Ascending aorta (tissue), 2 donors: ENCODE measurements around the gene KY. TPM values are rescaled to one million over a fixed set of nuclear protein-coding genes. Genes with fewer than 3 reads are reported as not detected.
A peak's percentile ranks its signal among the peaks of the same experiment; 100 is the strongest.

ENCODE experiments used
- DNase-seq, 2 donors: peaks; one replicate each; pipeline ENCODE4 v3.0.0-alpha.2; 2019; ENCODE audit warnings: low spot score in 2 of 2
- H3K27ac ChIP-seq, 2 donors: fragments of 200-600 bp; sonication (generic); one replicate each; pipeline ENCODE4 v1.5.1; 2016 to 2017; ENCODE audit warnings: mild to moderate bottlenecking in 1 of 2
- H3K27me3 ChIP-seq: fragments of 200-600 bp; sonication (generic); one replicate; pipeline ENCODE4 v1.5.1; 2017
- H3K36me3 ChIP-seq, 2 donors: fragments of 200-600 bp; sonication (generic); one replicate each; pipeline ENCODE4 v1.5.1; 2016
- H3K4me1 ChIP-seq, 2 donors: fragments of 200-600 bp; sonication (generic); one replicate each; pipeline ENCODE4 v1.5.1; 2016 to 2017; ENCODE audit warnings: mild to moderate bottlenecking in 1 of 2
- H3K4me3 ChIP-seq, 2 donors: fragments of 200-600 bp; sonication (generic); one replicate each; pipeline ENCODE4 v1.5.1; 2016 to 2017; ENCODE audit warnings: mild to moderate bottlenecking in 1 of 2
- H3K9me3 ChIP-seq, 2 donors: fragments of 200-600 bp; sonication (generic); one replicate each; pipeline ENCODE4 v1.5.1; 2016
- intact Hi-C: fragments of 100-400 bp; cut with DNase I; formaldehyde crosslinking; loops from one replicate; pipeline ENCODE4 v1.15.1; 2023
- total RNA-seq: library from RNA; depleted of rRNA; stranded (reverse); fragments of >200 nt; gene quantifications from one replicate; pipeline ENCODE4 v1.1.0, GENCODE V29; 2016
- TF ChIP-seq, protein P1 (sequence below), 3 experiments: fragments of 200-600 bp in 2 of 3; fragments of 450-650 bp in 1 of 3; sonication (generic) in 2 of 3; IDR thresholded peaks; one replicate each; pipeline ENCODE4 v1.5.1; 2016 to 2019; ENCODE audit warnings: antibody characterized with exemption in 3 of 3, mild to moderate bottlenecking in 1 of 3, moderate library complexity in 1 of 3

KY gene
- total RNA-seq, 1 donor from 2014 or later: 0.43 TPM

DNA sequence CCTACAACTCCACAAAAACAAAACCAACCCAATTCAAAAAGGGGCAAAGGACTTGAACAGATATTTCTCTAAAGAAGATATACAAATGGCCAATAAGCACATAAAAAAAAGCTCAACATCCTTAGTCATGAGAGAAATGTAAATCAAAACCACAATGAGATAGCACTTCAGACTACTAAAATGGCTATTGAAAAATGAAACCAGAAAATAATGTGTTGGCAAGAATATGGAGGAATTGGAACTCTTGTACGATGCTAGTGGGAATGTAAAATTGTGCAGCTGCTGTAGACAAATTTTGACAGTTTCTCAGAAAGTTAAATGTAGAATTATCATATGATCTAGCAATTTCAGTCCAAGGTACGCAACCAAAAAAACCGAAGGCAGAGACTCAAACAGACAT, 29.0 kb downstream of the KY start:
- intact Hi-C loops: no loop called here
- Histone ChIP-seq H3K27me3 (no peaks in the 10 kb centered on the region), H3K4me3 (no peak overlapping the region), H3K9me3 (no peaks in the 10 kb centered on the region), H3K36me3 (no peaks in the 10 kb centered on the region), H3K27ac (no peak overlapping the region), H3K4me1 (no peaks in the 10 kb centered on the region)
- no peak for DNase-seq
- TF ChIP-seq, protein P1, sequence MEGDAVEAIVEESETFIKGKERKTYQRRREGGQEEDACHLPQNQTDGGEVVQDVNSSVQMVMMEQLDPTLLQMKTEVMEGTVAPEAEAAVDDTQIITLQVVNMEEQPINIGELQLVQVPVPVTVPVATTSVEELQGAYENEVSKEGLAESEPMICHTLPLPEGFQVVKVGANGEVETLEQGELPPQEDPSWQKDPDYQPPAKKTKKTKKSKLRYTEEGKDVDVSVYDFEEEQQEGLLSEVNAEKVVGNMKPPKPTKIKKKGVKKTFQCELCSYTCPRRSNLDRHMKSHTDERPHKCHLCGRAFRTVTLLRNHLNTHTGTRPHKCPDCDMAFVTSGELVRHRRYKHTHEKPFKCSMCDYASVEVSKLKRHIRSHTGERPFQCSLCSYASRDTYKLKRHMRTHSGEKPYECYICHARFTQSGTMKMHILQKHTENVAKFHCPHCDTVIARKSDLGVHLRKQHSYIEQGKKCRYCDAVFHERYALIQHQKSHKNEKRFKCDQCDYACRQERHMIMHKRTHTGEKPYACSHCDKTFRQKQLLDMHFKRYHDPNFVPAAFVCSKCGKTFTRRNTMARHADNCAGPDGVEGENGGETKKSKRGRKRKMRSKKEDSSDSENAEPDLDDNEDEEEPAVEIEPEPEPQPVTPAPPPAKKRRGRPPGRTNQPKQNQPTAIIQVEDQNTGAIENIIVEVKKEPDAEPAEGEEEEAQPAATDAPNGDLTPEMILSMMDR (IDR thresholded peaks at IDR 0.05): no peak

DNA sequence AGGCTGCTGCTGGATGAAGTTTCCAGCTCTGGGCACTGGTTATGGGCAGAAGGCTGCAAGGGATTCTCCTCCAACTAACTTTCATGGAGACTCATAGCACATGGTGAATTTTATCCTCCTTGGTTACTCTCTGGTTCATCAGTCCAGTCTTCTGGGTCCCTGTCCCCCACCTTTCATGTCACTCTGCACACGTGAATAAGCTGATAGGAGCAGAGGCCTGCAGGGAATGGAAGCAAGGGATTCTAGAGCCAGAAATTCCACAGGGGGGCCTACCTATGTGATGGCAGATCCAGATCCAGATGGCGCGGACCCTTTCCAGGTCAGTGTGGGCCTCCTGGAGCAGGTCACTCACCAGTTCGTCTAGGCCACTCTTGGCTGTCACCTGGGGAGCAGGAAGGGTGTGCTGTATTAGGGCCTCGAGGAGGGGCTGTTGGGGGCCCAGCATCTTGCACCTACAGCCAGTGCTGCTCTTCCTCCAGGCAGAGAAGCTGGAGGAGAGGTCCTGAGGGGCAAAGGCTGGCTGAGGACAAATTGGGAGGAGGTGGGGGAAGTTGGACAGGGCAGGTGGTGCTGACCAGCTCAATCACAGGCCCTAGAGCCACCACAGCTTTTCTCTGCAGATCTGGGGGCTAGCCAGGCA, 30.2 kb downstream of the KY start:
- no peaks in the 10 kb centered on the region for H3K36me3 ChIP-seq
- no peaks in the 10 kb centered on the region for H3K9me3 ChIP-seq
- TF ChIP-seq, protein P1 (IDR thresholded peaks at IDR 0.05): no peak
- H3K4me3 ChIP-seq: no peak overlapping the region
- no peaks in the 10 kb centered on the region for H3K27me3 ChIP-seq
- no peaks in the 10 kb centered on the region for H3K4me1 ChIP-seq
- no peak for DNase-seq
- intact Hi-C loops: no loop called here
- H3K27ac ChIP-seq: no peak overlapping the region

DNA sequence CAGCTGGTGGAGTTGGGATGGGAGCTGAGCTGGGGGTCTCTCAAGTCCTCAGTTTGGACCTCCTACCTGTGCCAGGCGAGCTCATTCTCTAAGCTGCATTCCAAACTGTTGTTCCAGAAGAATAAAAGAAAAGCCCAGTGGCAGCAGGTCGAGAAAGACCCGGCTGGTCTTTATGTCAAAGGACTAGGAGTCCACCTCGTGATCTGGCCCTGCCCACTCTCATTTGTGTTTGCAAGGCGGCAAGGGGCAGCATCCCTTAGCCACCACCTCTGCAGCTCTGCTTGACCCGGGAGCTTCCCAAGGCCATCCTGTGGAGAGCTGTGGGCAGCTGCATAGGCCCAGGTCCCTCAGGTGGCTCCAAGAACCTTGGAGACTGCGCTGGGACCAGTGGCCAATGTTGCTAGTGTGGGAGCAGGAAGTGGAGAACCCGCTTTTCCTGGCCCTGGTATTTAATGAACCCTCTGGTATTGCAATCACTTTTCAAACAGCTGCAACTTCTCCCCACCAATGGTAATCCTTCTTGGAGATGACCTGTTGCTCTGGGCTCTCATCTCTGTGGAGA, 30.9 kb downstream of the KY start:
- Histone ChIP-seq H3K4me3 (no peak overlapping the region), H3K4me1 (no peaks in the 10 kb centered on the region), H3K9me3 (no peaks in the 10 kb centered on the region), H3K27me3 (no peaks in the 10 kb centered on the region), H3K27ac (no peak overlapping the region), H3K36me3 (no peaks in the 10 kb centered on the region)
- TF ChIP-seq, protein P1 (IDR thresholded peaks at IDR 0.05): no peak
- peak in 1 of 2 donors; percentile 21 for DNase-seq
- intact Hi-C loops: no loop called here

DNA sequence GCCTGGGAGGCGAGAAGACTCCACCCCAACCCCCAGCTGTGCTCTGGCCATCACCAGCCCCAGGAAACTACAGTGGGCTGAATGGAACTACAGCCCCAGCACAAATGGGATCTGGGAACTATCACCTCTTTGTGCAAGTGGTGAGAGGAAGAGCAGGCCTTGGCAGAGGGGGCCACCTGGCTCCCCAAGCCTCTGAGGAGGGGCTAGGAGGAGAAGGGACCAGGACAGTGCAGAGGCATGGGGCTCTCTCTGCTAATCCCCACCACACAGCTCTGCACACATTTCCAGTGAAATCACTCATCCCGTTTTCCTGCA, 31.6 kb downstream of the KY start:
- intact Hi-C loops: no loop called here
- no peak overlapping the region for H3K4me3 ChIP-seq
- peak in 1 of 2 donors; percentile 31 for DNase-seq
- TF ChIP-seq, protein P1 (IDR thresholded peaks at IDR 0.05): no peak
- H3K4me1 ChIP-seq: no peaks in the 10 kb centered on the region
- no peaks in the 10 kb centered on the region for H3K9me3 ChIP-seq
- no peaks in the 10 kb centered on the region for H3K36me3 ChIP-seq
- no peak overlapping the region for H3K27ac ChIP-seq
- H3K27me3 ChIP-seq: no peaks in the 10 kb centered on the region

DNA sequence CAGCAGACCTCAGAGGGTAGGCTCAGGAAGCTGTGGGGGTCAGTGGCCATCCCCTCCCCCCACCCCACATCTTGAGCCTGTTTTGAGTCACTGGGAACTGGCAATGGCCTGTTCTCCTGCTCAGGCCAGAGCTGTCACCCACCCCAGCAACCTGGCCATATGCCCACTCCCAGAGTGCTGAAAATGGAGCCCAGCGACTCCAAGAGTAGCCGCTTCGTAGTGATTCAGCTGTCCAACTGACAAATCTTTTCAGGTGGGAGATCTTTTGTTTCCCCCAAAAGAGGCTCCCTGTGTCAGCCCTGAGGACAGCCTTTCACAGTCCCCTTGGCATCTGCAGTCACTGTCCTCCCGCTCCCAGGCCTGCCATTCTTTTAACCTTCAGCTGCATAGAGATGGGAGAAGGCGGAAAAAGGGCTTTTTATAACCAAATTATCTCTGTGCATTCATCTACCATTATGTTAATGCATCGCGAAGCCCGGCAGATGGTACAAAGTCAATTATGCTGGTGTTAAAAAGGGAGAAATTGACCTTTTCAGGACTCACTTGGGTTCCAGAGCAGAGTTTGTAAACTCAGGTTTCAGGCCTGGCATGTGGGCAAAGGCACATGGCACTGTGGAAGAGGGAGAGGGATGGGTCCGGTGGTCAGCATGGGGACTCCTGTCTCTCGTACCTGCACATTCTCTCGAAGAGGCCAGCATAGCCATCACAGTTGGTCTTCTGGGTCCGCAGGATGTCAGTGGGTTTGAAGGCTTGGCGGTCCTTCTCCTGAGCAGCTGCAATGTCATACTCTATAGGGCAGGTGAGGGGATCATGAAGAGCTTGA, 32.1 kb downstream of the KY start:
- intact Hi-C loops: no loop called here
- TF ChIP-seq, protein P1 (IDR thresholded peaks at IDR 0.05): no peak
- no peak for DNase-seq
- H3K27me3 ChIP-seq: no peaks in the 10 kb centered on the region
- no peak overlapping the region for H3K27ac ChIP-seq
- no peaks in the 10 kb centered on the region for H3K36me3 ChIP-seq
- no peak overlapping the region for H3K4me3 ChIP-seq
- no peaks in the 10 kb centered on the region for H3K9me3 ChIP-seq
- H3K4me1 ChIP-seq: no peaks in the 10 kb centered on the region
